Skeletal muscle satellite cell (primary cell): Measurements from ENCODE around the gene TNNI2.

Experiments used
- H3K27me3 ChIP-seq: 2 replicates; pipeline ENCODE4 v1.7.0; 2013; ENCODE audit warnings: low read length; ENCODE audit not compliant: control insufficient read depth, insufficient read depth
- H3K36me3 ChIP-seq: 2 replicates; pipeline ENCODE4 v1.7.0; 2013; ENCODE audit warnings: mild to moderate bottlenecking, control low read depth, low read length; ENCODE audit not compliant: insufficient read depth
- H3K4me1 ChIP-seq: 2 replicates; pipeline ENCODE4 v1.7.0; 2013; ENCODE audit warnings: low read length; ENCODE audit not compliant: control insufficient read depth, insufficient read depth
- H3K4me2 ChIP-seq: 2 replicates; pipeline ENCODE4 v1.7.0; 2013; ENCODE audit warnings: mild to moderate bottlenecking, low read length
- H3K4me3 ChIP-seq: 2 replicates; pipeline ENCODE4 v1.7.0; 2013; ENCODE audit warnings: low read length
- H3K9ac ChIP-seq: 2 replicates; pipeline ENCODE4 v1.7.0; 2013; ENCODE audit warnings: mild to moderate bottlenecking, low read depth, low read length, moderate library complexity
- H3K9me3 ChIP-seq: replicated peaks from 2 replicates; pipeline ENCODE4 v1.7.0; 2013; ENCODE audit warnings: mild to moderate bottlenecking, control low read depth, low read length

The TNNI2 gene

GRCh38 chr11:1843796-1844195 lies 5.0 kb downstream of the TNNI2 start:
- Histone ChIP-seq H3K4me1 (peaks cover 8% of the 10 kb centered on the region), H3K27me3 (peaks cover 4% of the 10 kb centered on the region), H3K4me2 (no peak overlapping the region), H3K9me3 (no peaks in the 10 kb centered on the region), H3K4me3 (no peak overlapping the region), H3K9ac (no peak overlapping the region), H3K36me3 (no peaks in the 10 kb centered on the region)

GRCh38 chr11:1844221-1845094 lies 5.7 kb downstream of the TNNI2 start:
- Histone ChIP-seq H3K27me3 (peaks cover 4% of the 10 kb centered on the region), H3K36me3 (no peaks in the 10 kb centered on the region), H3K4me3 (no peak overlapping the region), H3K9ac (no peak overlapping the region), H3K4me2 (no peak overlapping the region), H3K4me1 (peaks cover 8% of the 10 kb centered on the region), H3K9me3 (no peaks in the 10 kb centered on the region)

- H3K36me3 ChIP-seq: no peaks in the 10 kb centered on the region
- peaks cover 4% of the 10 kb centered on the region for H3K27me3 ChIP-seq
- no peak overlapping the region for H3K4me2 ChIP-seq
- H3K4me3 ChIP-seq: no peak overlapping the region
- H3K4me1 ChIP-seq: peaks cover 8% of the 10 kb centered on the region
- no peaks in the 10 kb centered on the region for H3K9me3 ChIP-seq
- no peak overlapping the region for H3K9ac ChIP-seq
These were observed 6.3 kb downstream of the TNNI2 start for GRCh38 chr11:1845095-1845429.

GRCh38 chr11:1845561-1846452 lies 7.0 kb downstream of the TNNI2 start:
- H3K9me3 ChIP-seq: no peaks in the 10 kb centered on the region
- H3K4me2 ChIP-seq: no peak overlapping the region
- H3K36me3 ChIP-seq: no peaks in the 10 kb centered on the region
- peaks cover 8% of the 10 kb centered on the region for H3K4me1 ChIP-seq
- H3K9ac ChIP-seq: no peak overlapping the region
- peaks cover 4% of the 10 kb centered on the region for H3K27me3 ChIP-seq
- no peak overlapping the region for H3K4me3 ChIP-seq

GRCh38 chr11:1846453-1846932 lies 7.7 kb downstream of the TNNI2 start:
- no peak overlapping the region for H3K4me3 ChIP-seq
- H3K4me1 ChIP-seq: peaks cover 8% of the 10 kb centered on the region
- no peaks in the 10 kb centered on the region for H3K9me3 ChIP-seq
- H3K27me3 ChIP-seq: peaks cover 4% of the 10 kb centered on the region
- H3K9ac ChIP-seq: no peak overlapping the region
- no peaks in the 10 kb centered on the region for H3K36me3 ChIP-seq
- H3K4me2 ChIP-seq: no peak overlapping the region

GRCh38 chr11:1847006-1847735 lies 8.4 kb downstream of the TNNI2 start:
- Histone ChIP-seq H3K4me3 (no peak overlapping the region), H3K4me2 (no peak overlapping the region), H3K27me3 (peaks cover 4% of the 10 kb centered on the region), H3K9ac (no peak overlapping the region), H3K36me3 (no peaks in the 10 kb centered on the region), H3K9me3 (no peaks in the 10 kb centered on the region), H3K4me1 (peaks cover 8% of the 10 kb centered on the region)

- Histone ChIP-seq H3K4me1 (peaks cover 8% of the 10 kb centered on the region), H3K9me3 (no peaks in the 10 kb centered on the region), H3K27me3 (peaks cover 4% of the 10 kb centered on the region), H3K9ac (no peak overlapping the region), H3K4me2 (no peak overlapping the region), H3K36me3 (no peaks in the 10 kb centered on the region), H3K4me3 (no peak overlapping the region)
These were observed 9.3 kb downstream of the TNNI2 start for GRCh38 chr11:1847926-1848639.

GRCh38 chr11:1848640-1849430 lies 10.1 kb downstream of the TNNI2 start:
- Histone ChIP-seq H3K9me3 (no peaks in the 10 kb centered on the region), H3K4me3 (no peak overlapping the region), H3K27me3 (peaks cover 9% of the 10 kb centered on the region), H3K36me3 (no peaks in the 10 kb centered on the region), H3K4me1 (peaks cover 8% of the 10 kb centered on the region), H3K4me2 (no peak overlapping the region), H3K9ac (no peak overlapping the region)

GRCh38 chr11:1851468-1852180 lies 12.8 kb downstream of the TNNI2 start:
- Histone ChIP-seq H3K9ac (no peak overlapping the region), H3K9me3 (no peaks in the 10 kb centered on the region), H3K4me2 (no peak overlapping the region), H3K27me3 (peaks cover 14% of the 10 kb centered on the region), H3K4me1 (peaks cover 8% of the 10 kb centered on the region), H3K36me3 (no peaks in the 10 kb centered on the region), H3K4me3 (no peak overlapping the region)
